WTC11 (cell line): ENCODE measurements around the gene LYRM4. TPM values are rescaled to one million over a fixed set of nuclear protein-coding genes. Genes with fewer than 3 reads are reported as not detected.
A peak's percentile ranks its signal among the peaks of the same experiment; 100 is the strongest.

Experiments
- ATAC-seq: fragments of 200-7000 bp; cut with Tn5 transposase; 2 replicates; pipeline ENCODE4 v1.10.0; 2021; ENCODE audit warnings: mild to moderate bottlenecking, moderate library complexity
- CTCF ChIA-PET: fragments of 300-600 bp; sonication (Branson Sonifier 250); formaldehyde crosslinking; loops from one replicate; lab custom pipeline; 2021; ENCODE audit warnings: antibody characterized with exemption; lab: Charles Lee
- POLR2A ChIA-PET: fragments of 350-600 bp; sonication (Branson Sonifier 250); formaldehyde crosslinking; loops from one replicate; lab custom pipeline; 2021; ENCODE audit warnings: antibody characterized with exemption; lab: Charles Lee
- DNase-seq: peaks from one replicate; pipeline ENCODE4 v3.0.0; 2021; ENCODE audit warnings: low spot score
- H3K27ac Mint-ChIP-seq: 2 replicates; pipeline ENCODE4 v1.8.0; 2021; ENCODE audit warnings: mixed read lengths
- H3K27me3 Mint-ChIP-seq: 2 replicates; pipeline ENCODE4 v1.8.0; 2021; ENCODE audit warnings: low read depth, mild to moderate bottlenecking, moderate library complexity, mixed read lengths
- H3K36me3 Mint-ChIP-seq: 2 replicates; pipeline ENCODE4 v1.8.0; 2021; ENCODE audit warnings: mixed read lengths
- H3K4me1 Mint-ChIP-seq: 2 replicates; pipeline ENCODE4 v1.8.0; 2022; ENCODE audit warnings: mixed read lengths
- H3K4me3 Mint-ChIP-seq: 2 replicates; pipeline ENCODE4 v1.8.0; 2021; ENCODE audit warnings: mild to moderate bottlenecking, moderate library complexity, mixed read lengths
- H3K9me3 Mint-ChIP-seq: 2 replicates; pipeline ENCODE4 v1.8.0; 2021; ENCODE audit warnings: mixed read lengths
- AR ChIP-seq: fragments of 250-450 bp; sonication (Bioruptor Pico); IDR thresholded peaks from 2 replicates; pipeline ENCODE4 v1.9.0; 2021; ENCODE audit warnings: mild to moderate bottlenecking
- CREB1 ChIP-seq: sonication (generic); formaldehyde crosslinking; IDR thresholded peaks from 2 replicates; pipeline ENCODE4 v1.8.0; 2023; ENCODE audit warnings: mild to moderate bottlenecking, missing genetic modification reagents
- CTCF ChIP-seq: fragments of 200-600 bp; IDR thresholded peaks from 2 replicates; pipeline ENCODE4 v1.8.0; 2022; ENCODE audit warnings: antibody characterized with exemption
- GABPB1 ChIP-seq: sonication (generic); formaldehyde crosslinking; IDR thresholded peaks from 2 replicates; pipeline ENCODE4 v1.8.1; 2023; ENCODE audit warnings: mild to moderate bottlenecking, missing genetic modification reagents
- HMGA2 ChIP-seq: fragments of 250-450 bp; sonication (Bioruptor Pico); IDR thresholded peaks from 2 replicates; pipeline ENCODE4 v1.4.0; 2021; ENCODE audit warnings: mild to moderate bottlenecking, moderate library complexity
- JAZF1 ChIP-seq: fragments of 250-450 bp; sonication (Bioruptor Pico); IDR thresholded peaks from 2 replicates; pipeline ENCODE4 v1.9.0; 2021; ENCODE audit warnings: moderate library complexity, mild to moderate bottlenecking, inconsistent platforms
- JUN ChIP-seq: sonication (generic); formaldehyde crosslinking; IDR thresholded peaks from 2 replicates; pipeline ENCODE4 v1.8.0; 2023; ENCODE audit warnings: mild to moderate bottlenecking, missing genetic modification reagents
- KAT7 ChIP-seq: sonication (generic); formaldehyde crosslinking; IDR thresholded peaks from 2 replicates; pipeline ENCODE4 v1.8.1; 2023; ENCODE audit warnings: missing genetic modification reagents, mild to moderate bottlenecking, borderline replicate concordance
- NR3C1 ChIP-seq: sonication (generic); formaldehyde crosslinking; conservative IDR thresholded peaks from 2 replicates; pipeline ENCODE4 v1.8.1; 2023; ENCODE audit warnings: low read depth, mild to moderate bottlenecking, missing genetic modification reagents
- PREB ChIP-seq: sonication (generic); formaldehyde crosslinking; IDR thresholded peaks from 2 replicates; pipeline ENCODE4 v1.8.1; 2022; ENCODE audit warnings: mild to moderate bottlenecking, missing genetic modification reagents, moderate library complexity, borderline replicate concordance
- RORB ChIP-seq: fragments of 250-450 bp; sonication (Bioruptor Pico); IDR thresholded peaks from 2 replicates; pipeline ENCODE4 v1.9.0; 2021; ENCODE audit warnings: mild to moderate bottlenecking
- SMAD3 ChIP-seq: sonication (generic); formaldehyde crosslinking; IDR thresholded peaks from 2 replicates; pipeline ENCODE4 v1.8.0; 2022; ENCODE audit warnings: missing genetic modification reagents, mild to moderate bottlenecking, borderline replicate concordance
- SP1 ChIP-seq: sonication (generic); formaldehyde crosslinking; conservative IDR thresholded peaks from 2 replicates; pipeline ENCODE4 v1.8.1; 2022; ENCODE audit warnings: missing genetic modification reagents
- TP53 ChIP-seq: sonication (generic); formaldehyde crosslinking; IDR thresholded peaks from 2 replicates; pipeline ENCODE4 v1.8.1; 2023; ENCODE audit warnings: mild to moderate bottlenecking, missing genetic modification reagents
- ZNF121 ChIP-seq: sonication (generic); formaldehyde crosslinking; IDR thresholded peaks from 2 replicates; pipeline ENCODE4 v1.8.0; 2023; ENCODE audit warnings: missing genetic modification reagents
- ZNF138 ChIP-seq: sonication (generic); formaldehyde crosslinking; conservative IDR thresholded peaks from 2 replicates; pipeline ENCODE4 v1.8.1; 2022; ENCODE audit warnings: mild to moderate bottlenecking, moderate library complexity, missing genetic modification reagents
- ZNF317 ChIP-seq: sonication (generic); formaldehyde crosslinking; IDR thresholded peaks from 2 replicates; pipeline ENCODE4 v1.8.1; 2023; ENCODE audit warnings: low read depth, mild to moderate bottlenecking, moderate library complexity, missing genetic modification reagents, borderline replicate concordance
- ZNF396 ChIP-seq: fragments of 250-450 bp; sonication (Bioruptor Pico); IDR thresholded peaks from 2 replicates; pipeline ENCODE4 v1.8.0; 2021; ENCODE audit warnings: mild to moderate bottlenecking, moderate library complexity, borderline replicate concordance
- ZNF512 ChIP-seq: sonication (generic); formaldehyde crosslinking; IDR thresholded peaks from 2 replicates; pipeline ENCODE4 v1.8.1; 2022; ENCODE audit warnings: missing genetic modification reagents, borderline replicate concordance
- ZNF532 ChIP-seq: fragments of 250-450 bp; sonication (Bioruptor Pico); IDR thresholded peaks from 2 replicates; pipeline ENCODE4 v1.9.0; 2021; ENCODE audit warnings: mild to moderate bottlenecking, borderline replicate concordance
- total RNA-seq: library from RNA; stranded (reverse); gene quantifications from 3 replicates; pipeline ENCODE4 v1.2.3, GENCODE V29; 2021

LYRM4 gene
- total RNA-seq, 1 experiment from 2014 or later, result 49.7 TPM

- Mint-ChIP-seq H3K36me3 (no peaks in the 10 kb centered on the region), H3K27me3 (peaks cover 2% of the 10 kb centered on the region; the same call in 1 of the 2 replicates), H3K4me3 (no peak overlapping the region), H3K4me1 (peaks cover 53% of the 10 kb centered on the region), H3K27ac (no peak overlapping the region), H3K9me3 (no peaks in the 10 kb centered on the region)
- ATAC-seq, result no peak
- DNase-seq, result no peak
- POLR2A ChIA-PET, result no interaction called here
- TF ChIP-seq JUN (CRISPR knock-in tag), result no peak
- no peak for TF ChIP-seq ZNF396
- TF ChIP-seq SMAD3 (CRISPR knock-in tag), result no peak
- TF ChIP-seq ZNF317 (CRISPR knock-in tag), result no peak
- no peak for TF ChIP-seq ZNF121 (CRISPR knock-in tag)
- TF ChIP-seq ZNF512 (CRISPR knock-in tag), result no peak
- TF ChIP-seq AR (CRISPR knock-in tag), result no peak
- TF ChIP-seq ZNF532 (CRISPR knock-in tag), result no peak
- no peak for TF ChIP-seq TP53 (CRISPR knock-in tag)
- no peak for TF ChIP-seq ZNF138 (CRISPR knock-in tag)
- TF ChIP-seq JAZF1 (CRISPR knock-in tag), result no peak
- TF ChIP-seq HMGA2 (CRISPR knock-in tag), result no peak
- no peak for TF ChIP-seq GABPB1
- TF ChIP-seq PREB, result no peak
- TF ChIP-seq KAT7 (CRISPR knock-in tag), result no peak
- CTCF ChIA-PET, result interaction anchor here (0.5 to 1.2 kb wide), 2 partner anchors 27 to 80 kb away, joined by 3 read pairs; no protein-coding TSS in a partner anchor
Measured at GRCh38 chr6:5136851-5137250, 123.9 kb downstream of the LYRM4 start.

- Mint-ChIP-seq H3K27me3 (peaks cover 2% of the 10 kb centered on the region; the same call in 1 of the 2 replicates), H3K4me1 (peaks cover 63% of the 10 kb centered on the region), H3K36me3 (no peaks in the 10 kb centered on the region), H3K27ac (peak overlapping the region; percentile 25), H3K4me3 (no peak overlapping the region), H3K9me3 (no peaks in the 10 kb centered on the region)
- ChIA-PET CTCF (interaction anchor here (1.0 kb wide), 2 partner anchors 8 to 79 kb away, joined by 5 to 7 read pairs; no protein-coding TSS in a partner anchor), POLR2A (no interaction called here)
- no peak for TF ChIP-seq CREB1
- peak; percentile 85 for TF ChIP-seq CTCF
- no peak for TF ChIP-seq NR3C1 (CRISPR knock-in tag)
- no peak for TF ChIP-seq RORB
- no peak for TF ChIP-seq SP1 (CRISPR knock-in tag)
- ATAC-seq (peak; percentile 61), DNase-seq (peak; percentile 63)
Measured at GRCh38 chr6:5135788-5136376, 124.9 kb downstream of the LYRM4 start.
